ENCODE data around the gene BAZ1A. TPM values are rescaled to one million over a fixed set of nuclear protein-coding genes. Genes with fewer than 3 reads are reported as not detected.

The BAZ1A gene
- total RNA-seq, 1 donor from 2014 or later, result 35.9 TPM

- DNase-seq (no peak), ATAC-seq (no peak)
- TF ChIP-seq, protein P1, sequence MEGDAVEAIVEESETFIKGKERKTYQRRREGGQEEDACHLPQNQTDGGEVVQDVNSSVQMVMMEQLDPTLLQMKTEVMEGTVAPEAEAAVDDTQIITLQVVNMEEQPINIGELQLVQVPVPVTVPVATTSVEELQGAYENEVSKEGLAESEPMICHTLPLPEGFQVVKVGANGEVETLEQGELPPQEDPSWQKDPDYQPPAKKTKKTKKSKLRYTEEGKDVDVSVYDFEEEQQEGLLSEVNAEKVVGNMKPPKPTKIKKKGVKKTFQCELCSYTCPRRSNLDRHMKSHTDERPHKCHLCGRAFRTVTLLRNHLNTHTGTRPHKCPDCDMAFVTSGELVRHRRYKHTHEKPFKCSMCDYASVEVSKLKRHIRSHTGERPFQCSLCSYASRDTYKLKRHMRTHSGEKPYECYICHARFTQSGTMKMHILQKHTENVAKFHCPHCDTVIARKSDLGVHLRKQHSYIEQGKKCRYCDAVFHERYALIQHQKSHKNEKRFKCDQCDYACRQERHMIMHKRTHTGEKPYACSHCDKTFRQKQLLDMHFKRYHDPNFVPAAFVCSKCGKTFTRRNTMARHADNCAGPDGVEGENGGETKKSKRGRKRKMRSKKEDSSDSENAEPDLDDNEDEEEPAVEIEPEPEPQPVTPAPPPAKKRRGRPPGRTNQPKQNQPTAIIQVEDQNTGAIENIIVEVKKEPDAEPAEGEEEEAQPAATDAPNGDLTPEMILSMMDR (IDR thresholded peaks at IDR 0.05), result no peak
- Histone ChIP-seq H3K9me3 (no peaks in the 10 kb centered on the region), H3K36me3 (peaks cover 81% of the 10 kb centered on the region), H3K27ac (no peak overlapping the region), H3K4me1 (no peaks in the 10 kb centered on the region), H3K27me3 (no peaks in the 10 kb centered on the region), H3K4me3 (no peak overlapping the region)
- intact Hi-C loops (cut with DNase I), result no loop called here
These were observed 80.2 kb downstream of the BAZ1A start for GRCh38 chr14:34794941-34795340.

GRCh38 chr14:34794217-34794616, 80.9 kb downstream of the BAZ1A start:
- ATAC-seq (peak; percentile 50), DNase-seq (no peak)
- intact Hi-C loops (cut with DNase I), result no loop called here
- H3K36me3 ChIP-seq, result peaks cover 74% of the 10 kb centered on the region
- no peak overlapping the region for H3K27ac ChIP-seq
- H3K9me3 ChIP-seq, result no peaks in the 10 kb centered on the region
- H3K27me3 ChIP-seq, result no peaks in the 10 kb centered on the region
- TF ChIP-seq, protein P1 (IDR thresholded peaks at IDR 0.05), result no peak
- H3K4me3 ChIP-seq, result no peak overlapping the region
- H3K4me1 ChIP-seq, result no peaks in the 10 kb centered on the region

DNA sequence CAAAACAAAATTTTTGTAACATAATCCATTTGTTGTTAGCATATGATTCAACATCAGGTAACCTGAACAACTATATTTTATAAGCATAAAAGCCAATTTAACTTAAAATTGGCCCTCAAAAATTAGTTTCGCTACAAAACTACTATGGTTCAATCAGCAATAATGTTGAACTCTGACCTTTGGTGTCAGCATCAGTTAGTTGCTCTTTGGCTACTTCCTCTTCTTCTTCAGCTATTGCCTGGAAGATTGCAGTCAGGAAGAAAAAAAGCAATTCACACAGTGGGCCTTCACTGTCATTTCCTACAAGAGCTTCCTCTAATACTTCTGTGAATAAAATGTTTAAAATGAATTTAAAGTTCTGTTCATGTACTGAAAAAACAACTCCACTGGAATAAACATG, 82.6 kb downstream of the BAZ1A start:
- Histone ChIP-seq H3K27ac (no peak overlapping the region), H3K27me3 (no peaks in the 10 kb centered on the region), H3K36me3 (peaks cover 58% of the 10 kb centered on the region), H3K9me3 (no peaks in the 10 kb centered on the region), H3K4me3 (no peak overlapping the region), H3K4me1 (no peaks in the 10 kb centered on the region)
- TF ChIP-seq, protein P1 (IDR thresholded peaks at IDR 0.05), result no peak
- ATAC-seq (no peak), DNase-seq (no peak)
- intact Hi-C loops (cut with DNase I), result no loop called here

DNA sequence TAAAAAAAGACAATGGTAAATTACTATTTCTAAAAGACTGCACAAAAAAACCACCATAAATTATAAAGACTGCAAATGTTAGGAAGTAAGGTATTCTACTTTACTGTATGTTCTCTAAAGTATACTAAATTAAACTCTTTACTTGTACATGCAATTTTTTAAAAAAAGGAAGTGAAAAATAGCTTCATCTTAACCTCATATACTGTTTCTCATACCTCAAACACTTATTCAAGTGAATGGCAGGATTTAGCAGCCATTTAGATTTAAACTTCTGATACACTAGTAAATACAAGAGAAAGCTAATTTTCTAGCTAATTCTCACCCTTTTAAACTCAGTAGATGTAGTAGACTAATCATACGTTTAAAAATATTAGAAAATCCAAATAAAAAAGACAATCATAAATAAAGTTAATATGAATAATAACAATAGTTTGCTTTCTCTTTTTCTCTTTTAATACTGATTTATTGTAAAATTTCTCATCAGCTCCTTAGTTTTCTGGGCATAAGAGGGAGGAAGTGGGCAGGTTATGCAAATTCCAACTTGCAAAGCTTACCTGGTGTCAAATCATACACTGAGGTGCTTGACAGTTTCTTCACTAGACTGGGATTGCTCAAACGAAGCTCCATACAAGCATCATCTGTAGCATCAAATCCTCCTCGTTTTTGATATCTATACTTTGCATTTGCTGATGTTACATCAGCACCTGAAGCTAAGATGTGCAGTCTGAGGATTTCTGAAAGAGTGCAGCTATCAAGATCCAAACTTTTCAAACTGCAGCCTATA, 89.7 kb downstream of the BAZ1A start:
- Histone ChIP-seq H3K9me3 (no peaks in the 10 kb centered on the region), H3K4me1 (no peaks in the 10 kb centered on the region), H3K27me3 (no peaks in the 10 kb centered on the region), H3K36me3 (peaks cover 59% of the 10 kb centered on the region), H3K4me3 (no peak overlapping the region), H3K27ac (no peak overlapping the region)
- DNase-seq, result no peak
- TF ChIP-seq, protein P1 (IDR thresholded peaks at IDR 0.05), result no peak
- ATAC-seq, result no peak
- intact Hi-C loops (cut with DNase I), result no loop called here

- no peaks in the 10 kb centered on the region for H3K9me3 ChIP-seq
- TF ChIP-seq, protein P1 (IDR thresholded peaks at IDR 0.05), result no peak
- no peak overlapping the region for H3K4me3 ChIP-seq
- intact Hi-C loops (cut with DNase I), result no loop called here
- H3K4me1 ChIP-seq, result no peaks in the 10 kb centered on the region
- DNase-seq, result no peak
- no peak overlapping the region for H3K27ac ChIP-seq
- peaks cover 72% of the 10 kb centered on the region for H3K36me3 ChIP-seq
- H3K27me3 ChIP-seq, result no peaks in the 10 kb centered on the region
- no peak for ATAC-seq
These were observed 93.1 kb downstream of the BAZ1A start for GRCh38 chr14:34782031-34782430.
